ENCODE data around the gene APOL6.
"Not testable (repeated sequence)": the region's sequence is repeated elsewhere in the genome, so short reads cannot be mapped to it uniquely, and the experiment has no call there.

APOL6 gene

GRCh38 chr22:35637254-35637653 is 11.0 kb upstream of the APOL6 start:
- DNase-seq (ENCODE audit: low read depth in 3 of 3): no peak

GRCh38 chr22:35638001-35638400 is 10.2 kb upstream of the APOL6 start:
- no peak for DNase-seq (ENCODE audit: low read depth in 3 of 3)

GRCh38 chr22:35638410-35638809 is 9.8 kb upstream of the APOL6 start:
- no peak for DNase-seq (ENCODE audit: low read depth in 3 of 3)

- no peak for DNase-seq (ENCODE audit: low read depth in 3 of 3)
Observed at GRCh38 chr22:35641494-35642120, 6.6 kb upstream of the APOL6 start.

GRCh38 chr22:35642305-35642741 is 5.9 kb upstream of the APOL6 start:
- DNase-seq (ENCODE audit: low read depth in 3 of 3): no peak

GRCh38 chr22:35643991-35644390 is 4.3 kb upstream of the APOL6 start:
- DNase-seq (ENCODE audit: low read depth in 3 of 3): no peak

GRCh38 chr22:35645646-35646045 is 2.6 kb upstream of the APOL6 start:
- DNase-seq (ENCODE audit: low read depth in 3 of 3): no peak

GRCh38 chr22:35649026-35649553 is 844 bp downstream of the APOL6 start:
- no peak for DNase-seq (ENCODE audit: low read depth in 3 of 3)

GRCh38 chr22:35649636-35650250 is 1.5 kb downstream of the APOL6 start:
- no peak for DNase-seq (ENCODE audit: low read depth in 3 of 3)

GRCh38 chr22:35651085-35651484 is 2.8 kb downstream of the APOL6 start:
- DNase-seq (ENCODE audit: low read depth in 3 of 3): no peak

GRCh38 chr22:35653824-35654223 is 5.6 kb downstream of the APOL6 start:
- no peak for DNase-seq (ENCODE audit: low read depth in 3 of 3)

- no peak for DNase-seq (ENCODE audit: low read depth in 3 of 3)
Observed at GRCh38 chr22:35656284-35656752, 8.1 kb downstream of the APOL6 start.

- no peak for DNase-seq (ENCODE audit: low read depth in 3 of 3)
Observed at GRCh38 chr22:35657571-35658312, 9.5 kb downstream of the APOL6 start.

GRCh38 chr22:35660291-35661127 is 12.3 kb downstream of the APOL6 start:
- peak in 2 of 3 experiments; percentile 48 to 52 for DNase-seq (ENCODE audit: low read depth in 3 of 3)

GRCh38 chr22:35661464-35661863 is 13.2 kb downstream of the APOL6 start:
- no peak for DNase-seq (ENCODE audit: low read depth in 3 of 3)

- DNase-seq (ENCODE audit: low read depth in 3 of 3): no peak
Observed at GRCh38 chr22:35662914-35663313, 14.7 kb downstream of the APOL6 start.

GRCh38 chr22:35663371-35663770 is 15.1 kb downstream of the APOL6 start:
- no peak for DNase-seq (ENCODE audit: low read depth in 3 of 3)

- no peak for DNase-seq (ENCODE audit: low read depth in 3 of 3)
Observed at GRCh38 chr22:35664955-35665587, 16.8 kb downstream of the APOL6 start.

- not testable (repeated sequence) for DNase-seq (ENCODE audit: low read depth in 3 of 3)
Observed at GRCh38 chr22:35666699-35667098, 18.5 kb downstream of the APOL6 start.

- DNase-seq (ENCODE audit: low read depth in 3 of 3): no peak
Observed at GRCh38 chr22:35674335-35674734, 26.1 kb downstream of the APOL6 start.

GRCh38 chr22:35676065-35676464 is 27.8 kb downstream of the APOL6 start:
- not testable (repeated sequence) for DNase-seq (ENCODE audit: low read depth in 3 of 3)
